PC-9 (cell line): Measurements from ENCODE around the gene CEP89.

ENCODE experiments used
- EZH2 ChIP-seq: fragments of 200-600 bp; sonication (generic); IDR thresholded peaks from 2 replicates; pipeline ENCODE4 v1.8.0; 2017; ENCODE audit warnings: antibody characterized with exemption, low read depth
- TF ChIP-seq, protein P1 (sequence below): fragments of 200-600 bp; sonication (generic); conservative IDR thresholded peaks from 2 replicates; pipeline ENCODE4 v1.6.1; 2017; ENCODE audit warnings: mixed run types, antibody characterized with exemption, mild to moderate bottlenecking, moderate library complexity

DNA sequence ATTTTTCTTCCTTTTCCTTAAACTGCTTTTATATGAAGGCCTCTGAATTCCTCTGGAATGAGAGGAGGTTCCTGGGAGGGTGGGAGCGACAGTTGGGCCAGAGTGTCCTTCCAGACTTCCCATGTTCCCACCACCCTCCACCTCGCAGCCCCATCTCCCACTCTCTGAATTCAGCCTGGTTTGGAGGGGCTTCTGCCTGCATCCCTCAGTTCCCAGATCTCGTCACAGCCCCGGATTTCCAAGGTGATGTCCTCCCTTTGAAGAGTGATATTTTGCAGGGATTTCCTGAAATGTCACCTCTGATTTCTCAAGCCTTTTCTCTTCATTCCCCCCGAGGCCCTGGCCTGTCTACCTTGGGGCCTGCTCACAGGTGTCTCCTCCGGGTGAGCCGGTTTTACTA lies 85.5 kb downstream of the CEP89 start:
- TF ChIP-seq, protein P1, sequence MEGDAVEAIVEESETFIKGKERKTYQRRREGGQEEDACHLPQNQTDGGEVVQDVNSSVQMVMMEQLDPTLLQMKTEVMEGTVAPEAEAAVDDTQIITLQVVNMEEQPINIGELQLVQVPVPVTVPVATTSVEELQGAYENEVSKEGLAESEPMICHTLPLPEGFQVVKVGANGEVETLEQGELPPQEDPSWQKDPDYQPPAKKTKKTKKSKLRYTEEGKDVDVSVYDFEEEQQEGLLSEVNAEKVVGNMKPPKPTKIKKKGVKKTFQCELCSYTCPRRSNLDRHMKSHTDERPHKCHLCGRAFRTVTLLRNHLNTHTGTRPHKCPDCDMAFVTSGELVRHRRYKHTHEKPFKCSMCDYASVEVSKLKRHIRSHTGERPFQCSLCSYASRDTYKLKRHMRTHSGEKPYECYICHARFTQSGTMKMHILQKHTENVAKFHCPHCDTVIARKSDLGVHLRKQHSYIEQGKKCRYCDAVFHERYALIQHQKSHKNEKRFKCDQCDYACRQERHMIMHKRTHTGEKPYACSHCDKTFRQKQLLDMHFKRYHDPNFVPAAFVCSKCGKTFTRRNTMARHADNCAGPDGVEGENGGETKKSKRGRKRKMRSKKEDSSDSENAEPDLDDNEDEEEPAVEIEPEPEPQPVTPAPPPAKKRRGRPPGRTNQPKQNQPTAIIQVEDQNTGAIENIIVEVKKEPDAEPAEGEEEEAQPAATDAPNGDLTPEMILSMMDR = no peak
- no peak for TF ChIP-seq EZH2
